ENCODE data around the gene RNFT2. TPM values are rescaled to one million over a fixed set of nuclear protein-coding genes. Genes with fewer than 3 reads are reported as not detected.
A peak's percentile ranks its signal among the peaks of the same experiment; 100 is the strongest.

The RNFT2 gene
- total RNA-seq, 1 experiment from 2014 or later, result 29.5 TPM

DNA sequence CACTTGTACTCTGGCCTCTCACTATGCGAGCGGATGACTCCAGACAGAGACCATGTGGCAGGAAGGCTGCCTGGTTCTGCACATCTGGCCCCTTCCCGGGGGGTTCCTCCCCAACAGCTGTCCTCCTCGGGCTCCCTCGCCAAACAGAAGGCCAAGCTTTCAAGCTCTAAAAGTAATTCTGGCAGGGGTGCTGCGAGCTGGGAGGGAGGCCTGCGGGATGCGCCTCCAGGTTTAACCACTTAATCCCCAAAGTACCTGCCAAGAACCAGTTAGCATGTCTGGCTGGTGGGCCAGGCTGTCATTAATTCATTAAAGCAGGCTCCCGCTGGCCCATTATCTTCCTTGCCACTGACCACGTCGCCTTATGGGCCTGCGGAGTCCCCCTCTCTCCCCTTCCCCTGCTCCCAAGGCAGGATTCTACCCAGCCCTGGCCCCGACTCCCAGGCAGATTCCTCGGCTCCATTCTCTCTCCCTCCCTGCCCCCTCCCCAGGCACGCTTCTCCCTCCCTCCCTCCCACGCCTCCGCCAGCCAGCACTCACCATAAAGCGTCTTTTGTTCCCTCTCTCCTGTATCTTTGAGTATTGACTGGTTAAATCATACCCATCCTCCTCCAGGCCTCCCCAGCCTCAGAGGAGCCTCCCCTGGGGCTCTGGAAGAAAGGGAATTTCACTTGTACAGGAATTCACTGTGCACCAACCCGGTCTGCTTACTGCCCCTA is 138.2 kb downstream of the RNFT2 start:
- peaks cover 91% of the 10 kb centered on the region for H3K27me3 Mint-ChIP-seq (ENCODE audit: low read depth)
- peaks cover 15% of the 10 kb centered on the region for H3K23me2 ChIP-seq (ENCODE audit: insufficient read length, low read depth, low read length, poor library complexity, severe bottlenecking)
- no peak overlapping the region for H2BK120ac ChIP-seq (ENCODE audit: low read depth, low read length, poor library complexity, severe bottlenecking)
- no peak overlapping the region for H4K91ac ChIP-seq (ENCODE audit: insufficient read length, low read depth, low read length)
- H2BK20ac ChIP-seq (ENCODE audit: low read depth, low read length, poor library complexity, severe bottlenecking), result no peak overlapping the region
- no peaks in the 10 kb centered on the region for H4K20me1 ChIP-seq (ENCODE audit: control insufficient read depth, insufficient read depth, insufficient read length)
- no peak overlapping the region for H4K5ac ChIP-seq (ENCODE audit: insufficient read length, low read depth, low read length)
- H3K56ac ChIP-seq (ENCODE audit: insufficient read length, low read depth, low read length), result no peak overlapping the region
- H3K36me3 Mint-ChIP-seq (ENCODE audit: insufficient read depth in 1 of 3, low read depth in 3 of 3), result peaks cover 4 to 7% (median 5%) of the 10 kb centered on the region in 3 experiments; a peak in 3 of 7 replicates
- H2BK15ac ChIP-seq (ENCODE audit: low read depth, low read length), result no peak overlapping the region
- no CpG with 5 or more reads among the region's 19 CpGs for WGBS (ENCODE audit: extremely low coverage, insufficient read length, low lambda C conversion rate)
- no peaks in the 10 kb centered on the region for H3K79me1 ChIP-seq (ENCODE audit: insufficient read depth, low read depth, low read length, poor library complexity, severe bottlenecking)
- H3K4me3 Mint-ChIP-seq, result peak overlapping the region; percentile 59 to 80
- peak overlapping the region; percentile 28 for H3K4me2 ChIP-seq (ENCODE audit: insufficient read depth, insufficient read length, low read length)
- H3K4ac ChIP-seq (ENCODE audit: low read depth, low read length), result no peak overlapping the region
- no peak overlapping the region for H3T11ph ChIP-seq (ENCODE audit: low read length)
- peaks cover 42 to 50% of the 10 kb centered on the region in 2 experiments for H3K4me1 Mint-ChIP-seq
- DNase-seq, result peak; percentile 56
- H3K27ac ChIP-seq (ENCODE audit: insufficient read length, low read depth, low read length), result no peak overlapping the region
- 0 out of 2 replicates have a peak, but pooled peaks cover 3% of the 10 kb centered on the region for H3K4me1 ChIP-seq (ENCODE audit: insufficient read depth, low read length)
- H2BK12ac ChIP-seq (ENCODE audit: insufficient read length, low read depth, low read length), result no peak overlapping the region
- no peak overlapping the region for H2AK5ac ChIP-seq (ENCODE audit: insufficient read length, low read length)
- no peak overlapping the region for H3K18ac ChIP-seq (ENCODE audit: insufficient read length, low read depth, low read length)
- H3K9me3 Mint-ChIP-seq, result peaks cover 3 to 4% of the 10 kb centered on the region in 2 experiments; a peak in 3 of 5 replicates
- H3K14ac ChIP-seq (ENCODE audit: insufficient read depth, low read length), result no peak overlapping the region
- H2AFZ ChIP-seq (ENCODE audit: low read length), result no peak overlapping the region
- TF ChIP-seq, protein P1, sequence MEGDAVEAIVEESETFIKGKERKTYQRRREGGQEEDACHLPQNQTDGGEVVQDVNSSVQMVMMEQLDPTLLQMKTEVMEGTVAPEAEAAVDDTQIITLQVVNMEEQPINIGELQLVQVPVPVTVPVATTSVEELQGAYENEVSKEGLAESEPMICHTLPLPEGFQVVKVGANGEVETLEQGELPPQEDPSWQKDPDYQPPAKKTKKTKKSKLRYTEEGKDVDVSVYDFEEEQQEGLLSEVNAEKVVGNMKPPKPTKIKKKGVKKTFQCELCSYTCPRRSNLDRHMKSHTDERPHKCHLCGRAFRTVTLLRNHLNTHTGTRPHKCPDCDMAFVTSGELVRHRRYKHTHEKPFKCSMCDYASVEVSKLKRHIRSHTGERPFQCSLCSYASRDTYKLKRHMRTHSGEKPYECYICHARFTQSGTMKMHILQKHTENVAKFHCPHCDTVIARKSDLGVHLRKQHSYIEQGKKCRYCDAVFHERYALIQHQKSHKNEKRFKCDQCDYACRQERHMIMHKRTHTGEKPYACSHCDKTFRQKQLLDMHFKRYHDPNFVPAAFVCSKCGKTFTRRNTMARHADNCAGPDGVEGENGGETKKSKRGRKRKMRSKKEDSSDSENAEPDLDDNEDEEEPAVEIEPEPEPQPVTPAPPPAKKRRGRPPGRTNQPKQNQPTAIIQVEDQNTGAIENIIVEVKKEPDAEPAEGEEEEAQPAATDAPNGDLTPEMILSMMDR (conservative IDR thresholded peaks at IDR 0.05), result no peak
- H3K23ac ChIP-seq (ENCODE audit: insufficient read length, low read depth, low read length), result no peak overlapping the region
- peak overlapping the region in 1 of 3 experiments; percentile 10; a peak in 2 of 7 replicates for H3K27ac Mint-ChIP-seq
- no peak overlapping the region for H2BK5ac ChIP-seq (ENCODE audit: insufficient read length, low read length)
- peaks cover 30% of the 10 kb centered on the region for H3K27me3 ChIP-seq (ENCODE audit: insufficient read depth, low read length)
- no peaks in the 10 kb centered on the region for H3K79me2 ChIP-seq (ENCODE audit: insufficient read depth, low read length)
- H3K9ac ChIP-seq (ENCODE audit: extremely low read depth, insufficient read length, low read length), result no peak overlapping the region
- no peaks in the 10 kb centered on the region for H3K9me3 ChIP-seq (ENCODE audit: control insufficient read depth, low read depth, low read length)
- H4K8ac ChIP-seq (replicated peaks; ENCODE audit: insufficient read length, low read depth, low read length), result no peak overlapping the region

Data from H9 (cell line).